Measurements from ENCODE around the gene JPT2. TPM values are rescaled to one million over a fixed set of nuclear protein-coding genes. Genes with fewer than 3 reads are reported as not detected.

JPT2 gene
- total and polyA plus RNA-seq, 10 of the 15 experiments (the other 5 are each of a cell fraction or from before 2014, with no cell fraction given): 11.7 to 78.4 (median 48.4) TPM

GRCh38 chr16:1654505-1655268, 23.4 kb upstream of the JPT2 start:
- no peak overlapping the region for H3K4me3 ChIP-seq
- ChIA-PET POLR2A (no interaction called here), SMC1A (ENCODE audit: uncharacterized antibody, unreplicated experiment) (no interaction called here), RAD21 (ENCODE audit: unreplicated experiment) (no interaction called here), CTCF (interaction anchor here (0.9 kb wide), 1 partner anchor 30 kb away, joined by 3 read pairs; no protein-coding TSS in a partner anchor)
- H4K20me1 ChIP-seq (ENCODE audit: control insufficient read depth, insufficient read depth): peaks cover 4% of the 10 kb centered on the region
- H3K27ac ChIP-seq (ENCODE audit: control insufficient read depth, insufficient read depth): no peak overlapping the region
- H3K9ac ChIP-seq (ENCODE audit: control insufficient read depth, insufficient read depth, low read length): no peak overlapping the region
- WGBS (ENCODE audit: insufficient coverage, insufficient replicate concordance, low lambda C conversion rate, missing lambda C conversion rate): 91% methylated on average over 32 of the region's 32 CpGs
- H3K9me3 ChIP-seq (replicated peaks; ENCODE audit: control insufficient read depth, insufficient read depth, low read length): no peaks in the 10 kb centered on the region
- H3K36me3 ChIP-seq (ENCODE audit: control insufficient read depth in 2 of 2, insufficient read depth in 2 of 2, low read length in 1 of 2): peaks cover 5 to 27% of the 10 kb centered on the region in 2 experiments; a peak in 3 of 4 replicates
- DNase-seq (ENCODE audit: low read depth, low spot score) (no peak), FAIRE-seq (no peak), ATAC-seq (no peak)
- H3K27me3 ChIP-seq (replicated peaks in 1 of 2; ENCODE audit: control insufficient read depth in 2 of 2, insufficient read depth in 2 of 2, low read length in 1 of 2): no peaks in the 10 kb centered on the region
- no peaks in the 10 kb centered on the region; the same call in 1 of the 2 replicates for H3K4me1 ChIP-seq (ENCODE audit: control insufficient read depth, insufficient read depth, low read length)
- BruUV-seq (replicated peaks): no TSS peak
- H2AFZ ChIP-seq (ENCODE audit: control insufficient read depth, low read depth, low read length): no peak overlapping the region
- intact Hi-C loops (cut with micrococcal nuclease; ENCODE audit: unreplicated experiment) (no loop called here), in situ Hi-C loops (cut with MboI) (no loop called here)
- no peak overlapping the region for H3K4me2 ChIP-seq (ENCODE audit: control insufficient read depth, insufficient read depth)
- TF ChIP-seq ZNF217 (IDR thresholded peaks at IDR 0.05) (no peak), MYC (IDR thresholded peaks at IDR 0.05; ENCODE audit: insufficient read depth, insufficient read length, insufficient replicate concordance, low read length, severe bottlenecking) (no peak), ETV6 (conservative IDR thresholded peaks at IDR 0.05 in 1 of 2, IDR thresholded peaks at IDR 0.05 in 1 of 2; ENCODE audit: borderline replicate concordance in 1 of 2, low read depth in 1 of 2) (no peak), KLF5 (IDR thresholded peaks at IDR 0.05; ENCODE audit: partially characterized antibody) (no peak), KDM1A (IDR thresholded peaks at IDR 0.05; ENCODE audit: borderline replicate concordance) (no peak), GABPA (IDR thresholded peaks at IDR 0.05; ENCODE audit: low read depth) (no peak), SREBF1 (IDR thresholded peaks at IDR 0.05; ENCODE audit: low read length) (no peak), FOS (IDR thresholded peaks at IDR 0.05; ENCODE audit: borderline replicate concordance, extremely low read depth, insufficient read length) (no peak), NKRF (conservative IDR thresholded peaks at IDR 0.05) (no peak), HDAC2 (IDR thresholded peaks at IDR 0.05) (no peak), E2F8 (IDR thresholded peaks at IDR 0.05; ENCODE audit: low read depth, partially characterized antibody) (no peak), ZSCAN29 (IDR thresholded peaks at IDR 0.05) (no peak), SMAD5 (IDR thresholded peaks at IDR 0.05; ENCODE audit: low read depth) (no peak)
- H3K79me2 ChIP-seq (ENCODE audit: control insufficient read depth, insufficient read depth, low read length): no peaks in the 10 kb centered on the region
